ENCODE measurements around the gene SLC7A4. TPM values are rescaled to one million over a fixed set of nuclear protein-coding genes. Genes with fewer than 3 reads are reported as not detected.
"Not testable (repeated sequence)": the region's sequence is repeated elsewhere in the genome, so short reads cannot be mapped to it uniquely, and the experiment has no call there.

Gene SLC7A4
- total RNA-seq, 4 donors from 2014 or later: 2.2 to 13.0 (median 5.8) TPM

DNA sequence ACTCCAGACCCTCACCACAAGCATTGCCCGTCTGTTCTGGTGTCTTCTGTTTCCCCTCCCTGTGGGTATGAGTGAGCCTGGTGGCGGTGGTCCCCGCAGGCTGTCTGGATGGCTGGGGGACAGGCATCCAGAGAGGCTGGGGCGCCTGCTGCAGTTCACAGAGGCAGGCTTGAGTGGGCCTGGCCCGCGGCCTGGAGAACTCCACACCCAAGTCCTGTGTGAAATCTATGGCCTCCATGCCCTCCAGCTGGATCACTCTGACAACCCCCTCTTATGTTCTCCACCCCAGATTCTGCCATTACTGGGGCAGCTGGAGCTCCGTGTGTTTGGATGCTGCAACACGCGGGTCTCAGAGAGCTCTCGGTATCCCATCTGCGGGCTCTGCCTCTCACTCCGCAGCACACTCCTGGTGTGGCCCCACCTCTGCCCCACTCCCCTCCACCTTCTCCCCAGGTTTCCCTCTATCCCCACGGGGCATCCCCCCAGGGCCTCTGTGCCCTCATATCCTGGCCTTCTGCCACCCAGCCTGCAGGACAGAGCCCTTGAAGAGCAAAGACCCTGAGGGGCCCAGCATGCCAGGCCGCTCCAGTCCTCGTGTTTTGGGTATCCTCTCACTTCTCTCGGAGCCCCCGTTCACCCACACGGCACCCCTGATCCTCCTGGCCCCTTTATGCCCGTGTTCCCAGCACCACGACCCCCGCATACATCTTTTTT, 44.7 kb upstream of the SLC7A4 start:
- ATAC-seq (ENCODE audit: low FRiP score): no peak
- TF ChIP-seq, protein P1, sequence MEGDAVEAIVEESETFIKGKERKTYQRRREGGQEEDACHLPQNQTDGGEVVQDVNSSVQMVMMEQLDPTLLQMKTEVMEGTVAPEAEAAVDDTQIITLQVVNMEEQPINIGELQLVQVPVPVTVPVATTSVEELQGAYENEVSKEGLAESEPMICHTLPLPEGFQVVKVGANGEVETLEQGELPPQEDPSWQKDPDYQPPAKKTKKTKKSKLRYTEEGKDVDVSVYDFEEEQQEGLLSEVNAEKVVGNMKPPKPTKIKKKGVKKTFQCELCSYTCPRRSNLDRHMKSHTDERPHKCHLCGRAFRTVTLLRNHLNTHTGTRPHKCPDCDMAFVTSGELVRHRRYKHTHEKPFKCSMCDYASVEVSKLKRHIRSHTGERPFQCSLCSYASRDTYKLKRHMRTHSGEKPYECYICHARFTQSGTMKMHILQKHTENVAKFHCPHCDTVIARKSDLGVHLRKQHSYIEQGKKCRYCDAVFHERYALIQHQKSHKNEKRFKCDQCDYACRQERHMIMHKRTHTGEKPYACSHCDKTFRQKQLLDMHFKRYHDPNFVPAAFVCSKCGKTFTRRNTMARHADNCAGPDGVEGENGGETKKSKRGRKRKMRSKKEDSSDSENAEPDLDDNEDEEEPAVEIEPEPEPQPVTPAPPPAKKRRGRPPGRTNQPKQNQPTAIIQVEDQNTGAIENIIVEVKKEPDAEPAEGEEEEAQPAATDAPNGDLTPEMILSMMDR (IDR thresholded peaks at IDR 0.05): no peak
- DNase-seq (ENCODE audit: low spot score): no peak

DNA sequence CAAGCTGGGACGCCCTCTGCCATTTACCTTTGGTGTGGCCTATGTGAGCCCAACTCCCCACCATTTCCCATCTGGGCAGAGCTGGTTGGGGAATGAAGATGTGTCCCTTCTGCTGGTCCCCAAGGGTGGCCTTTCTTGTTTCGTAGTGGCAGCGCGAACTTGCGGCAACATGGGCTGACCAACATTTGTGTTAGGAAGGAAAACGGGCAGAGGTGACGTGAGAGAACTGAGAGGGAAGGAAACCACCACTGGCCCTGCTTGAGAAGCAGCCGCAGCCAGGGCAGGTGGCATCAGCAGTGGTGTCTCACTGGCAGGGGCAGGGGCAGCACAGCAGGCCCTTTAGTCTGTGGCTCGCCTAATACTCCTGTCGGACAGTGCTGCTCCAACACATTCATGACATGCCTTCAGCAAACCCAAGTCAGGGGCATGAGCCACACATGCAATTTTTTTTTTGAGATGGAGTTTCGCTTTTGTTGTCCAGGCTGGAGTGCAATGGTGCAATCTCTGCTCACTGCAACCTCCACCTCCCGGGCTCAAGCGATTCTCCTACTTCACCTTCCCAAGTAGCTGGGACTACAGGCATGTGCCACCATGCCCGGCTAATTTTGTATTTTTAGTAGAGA, 43.3 kb upstream of the SLC7A4 start:
- peak; percentile 20 for ATAC-seq (ENCODE audit: low FRiP score)
- TF ChIP-seq, protein P1 (IDR thresholded peaks at IDR 0.05): no peak
- no peak for DNase-seq (ENCODE audit: low spot score)

DNA sequence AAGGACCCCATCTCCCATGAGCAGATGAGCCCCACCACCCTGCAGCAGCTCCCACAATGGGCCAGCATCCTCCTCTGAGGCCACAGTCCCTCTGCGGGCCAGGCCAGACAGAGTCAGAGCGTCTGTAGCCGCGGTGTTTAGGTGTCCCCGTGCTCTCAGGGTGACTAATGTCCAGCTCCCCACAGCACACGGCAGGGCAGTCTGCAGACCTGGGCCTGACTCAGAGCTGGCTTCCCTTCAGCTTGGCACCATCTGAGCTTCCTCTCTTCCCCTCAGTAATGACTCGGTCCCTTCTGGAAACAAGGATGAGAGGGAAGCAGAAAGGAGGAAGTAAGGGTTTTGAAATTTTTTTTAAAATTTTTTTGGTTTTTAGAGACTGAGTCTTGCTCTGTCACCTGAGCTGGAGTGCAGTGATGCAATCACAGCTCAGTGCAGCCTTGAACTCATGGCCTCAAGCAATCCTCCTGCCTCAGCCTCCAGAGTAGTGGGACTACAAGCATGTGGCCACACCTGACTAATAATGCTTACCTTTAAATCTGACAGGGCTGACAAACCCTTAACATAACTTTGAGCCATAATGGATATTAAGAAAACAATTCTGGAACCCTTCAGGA, 41.8 kb upstream of the SLC7A4 start:
- TF ChIP-seq, protein P1 (IDR thresholded peaks at IDR 0.05): no peak
- ATAC-seq (ENCODE audit: low FRiP score) (no peak), DNase-seq (ENCODE audit: low spot score) (no peak)

DNA sequence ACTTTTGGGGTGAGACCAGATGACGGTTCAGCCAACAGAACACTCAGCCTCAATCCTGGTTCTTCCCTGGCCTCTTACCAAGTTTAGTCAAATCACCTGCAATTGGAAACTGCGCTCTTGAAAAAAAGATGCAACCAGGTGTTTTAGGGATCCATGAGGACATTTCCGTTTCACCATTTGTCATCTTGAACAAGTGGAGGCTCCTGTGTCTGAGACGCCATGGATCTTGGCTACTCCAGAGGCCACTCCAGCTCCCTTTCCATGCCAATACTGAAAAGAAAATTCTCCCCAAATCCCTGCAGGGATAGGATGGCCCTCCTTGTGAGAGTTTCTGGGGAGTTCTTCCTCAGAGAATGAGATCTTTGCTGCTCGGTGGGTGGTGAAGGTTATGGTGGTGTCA, 41.1 kb upstream of the SLC7A4 start:
- DNase-seq (ENCODE audit: low spot score) (no peak), ATAC-seq (ENCODE audit: low FRiP score) (no peak)
- TF ChIP-seq, protein P1 (IDR thresholded peaks at IDR 0.05): no peak

DNA sequence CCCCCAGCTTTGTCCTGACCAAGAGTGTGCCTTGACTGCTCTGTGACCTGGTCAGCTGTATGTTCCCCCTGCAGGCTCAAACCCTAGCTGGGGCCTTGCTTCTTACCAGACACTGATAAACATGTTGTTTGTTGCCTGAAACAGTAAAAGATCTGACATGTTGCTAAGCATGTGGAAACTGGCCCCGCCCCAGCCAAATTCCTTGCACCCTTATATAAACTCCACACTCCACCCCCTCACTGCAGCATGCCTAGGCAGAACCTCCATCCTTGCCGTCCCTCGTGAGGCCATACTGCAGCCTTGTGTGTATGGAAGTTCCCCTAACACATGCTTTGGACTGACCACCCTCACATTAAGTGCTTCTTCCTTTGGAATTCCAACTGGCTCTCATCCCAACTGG, 40.7 kb upstream of the SLC7A4 start:
- DNase-seq (ENCODE audit: low spot score) (no peak), ATAC-seq (ENCODE audit: low FRiP score) (no peak)
- TF ChIP-seq, protein P1 (IDR thresholded peaks at IDR 0.05): no peak

DNA sequence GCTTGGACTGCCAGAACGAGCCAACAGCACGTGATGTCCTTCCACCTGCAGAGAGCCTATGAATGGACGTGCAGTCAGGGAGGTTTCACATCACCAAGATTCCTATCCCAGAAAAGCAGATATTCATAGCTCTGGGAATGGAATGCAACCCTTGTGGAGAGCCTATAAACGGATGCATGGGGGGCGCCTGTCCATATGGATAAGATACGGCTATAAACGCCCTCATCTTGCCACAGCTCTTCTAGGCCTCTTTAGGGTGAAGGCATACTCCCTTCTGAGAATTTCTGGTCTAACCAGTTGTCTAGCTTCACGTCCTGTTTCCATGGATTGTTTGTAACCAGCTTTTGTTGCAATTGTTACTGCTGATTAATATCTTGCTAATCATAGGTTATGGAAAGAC, 39.4 kb upstream of the SLC7A4 start:
- not testable (repeated sequence) for ATAC-seq (ENCODE audit: low FRiP score); DNase-seq (ENCODE audit: low spot score)

DNA sequence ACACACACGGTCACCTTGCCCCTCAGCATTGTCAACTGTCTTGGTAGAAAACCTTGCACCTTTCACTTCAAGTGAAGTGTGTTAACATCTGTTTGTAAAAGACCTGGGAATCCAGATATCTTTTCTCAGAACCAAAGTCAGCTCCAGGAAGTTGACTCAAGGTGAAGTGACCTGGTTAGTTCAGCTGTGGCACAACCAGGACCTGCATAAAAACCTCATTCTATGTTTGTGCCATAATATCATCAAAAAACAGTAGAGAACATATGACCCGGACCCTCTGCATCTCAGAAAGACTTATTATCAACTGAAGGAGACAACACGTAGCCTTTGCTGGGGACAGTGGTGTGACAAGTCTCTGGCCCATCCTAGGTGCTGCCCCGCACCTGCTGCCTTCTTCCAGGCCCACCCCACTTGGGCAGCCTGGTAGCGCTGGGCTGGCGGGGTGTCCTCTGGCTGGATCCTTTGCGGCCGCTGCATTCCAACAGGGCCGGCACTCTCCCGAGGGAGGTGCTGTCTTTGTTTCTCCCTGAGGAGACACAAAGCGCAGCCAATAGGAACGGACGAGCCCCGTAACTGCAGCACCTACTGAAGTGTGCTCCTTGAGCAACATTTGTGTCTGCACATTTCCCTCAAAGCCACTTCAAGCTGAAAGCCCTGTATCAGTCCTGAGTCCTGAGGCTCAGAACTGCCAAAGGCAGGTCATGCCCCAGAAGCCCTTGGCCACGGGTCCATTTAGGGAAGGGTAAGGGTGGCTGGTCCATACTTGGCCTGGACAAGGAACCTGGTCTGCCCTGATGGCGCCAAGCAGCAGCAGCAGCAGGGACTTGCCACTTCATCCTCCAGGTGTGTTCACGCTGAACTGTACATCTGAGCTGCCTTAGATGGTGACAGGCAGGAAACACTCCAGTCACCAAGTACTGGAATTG, 38.6 kb upstream of the SLC7A4 start:
- no peak for DNase-seq (ENCODE audit: low spot score)
- no peak for ATAC-seq (ENCODE audit: low FRiP score)
- TF ChIP-seq, protein P1 (IDR thresholded peaks at IDR 0.05): no peak

Data from omental fat pad (tissue), 4 donors.